Mucosa of descending colon (tissue), 3 donors: Measurements from ENCODE around the gene TRIM41. TPM values are rescaled to one million over a fixed set of nuclear protein-coding genes. Genes with fewer than 3 reads are reported as not detected.
A peak's percentile ranks its signal among the peaks of the same experiment; 100 is the strongest.
"Not testable (repeated sequence)": the region's sequence is repeated elsewhere in the genome, so short reads cannot be mapped to it uniquely, and the experiment has no call there.

Experiments used
- ATAC-seq: fragments of 200-7000 bp; cut with Tn5 transposase; one replicate; pipeline ENCODE4 v1.9.1; 2020; ENCODE audit warnings: mild to moderate bottlenecking, moderate library complexity
- DNase-seq, 3 donors: peaks; one replicate each; pipeline ENCODE4 v3.0.0-alpha.2; 2020
- H3K36me3 ChIP-seq: fragments of 200-600 bp; one replicate; pipeline ENCODE4 v1.8.0; 2021; ENCODE audit warnings: low read depth, mild to moderate bottlenecking
- H3K4me1 ChIP-seq: fragments of 200-600 bp; one replicate; pipeline ENCODE4 v1.8.0; 2021; ENCODE audit warnings: low read depth, mild to moderate bottlenecking
- H3K4me3 ChIP-seq: fragments of 200-600 bp; one replicate; pipeline ENCODE4 v1.8.0; 2021; ENCODE audit warnings: mild to moderate bottlenecking
- H3K9me3 ChIP-seq: fragments of 200-600 bp; one replicate; pipeline ENCODE4 v1.8.0; 2021; ENCODE audit warnings: mild to moderate bottlenecking
- intact Hi-C, 2 donors: fragments of 100-400 bp; cut with DNase I in 1 of 2; cut with micrococcal nuclease in 1 of 2; formaldehyde crosslinking; loops; one replicate each; pipeline versions ENCODE4 v1.11.0 to v1.11.1; 2022; cut with DNase I, micrococcal nuclease
- total RNA-seq, 3 donors: library from RNA; stranded (reverse); fragmentation: NEBNext Ultra II Directional in 2 of 3; extraction: Animal tissue kit (Norgen Biotek cat#: 25700) in 2 of 3; gene quantifications; one replicate each; pipeline versions ENCODE4 v1.2.1 to v1.2.4, GENCODE V29; 2021 to 2023
- TF ChIP-seq, protein P1 (sequence below): fragments of 200-600 bp; IDR thresholded peaks from one replicate; pipeline ENCODE4 v1.8.0; 2022; ENCODE audit warnings: antibody characterized with exemption, mild to moderate bottlenecking
- donor health status: DM: no; HTN: no; CAD: no; lungs with moderate emphysema.
- donor health status: DM: no; HTN: no; CAD: no.
- donor health status: DM: no; HTN: yes; CAD: no.

Gene TRIM41
- total RNA-seq, 3 donors from 2014 or later: 25.6 to 34.0 (median 27.6) TPM

DNA sequence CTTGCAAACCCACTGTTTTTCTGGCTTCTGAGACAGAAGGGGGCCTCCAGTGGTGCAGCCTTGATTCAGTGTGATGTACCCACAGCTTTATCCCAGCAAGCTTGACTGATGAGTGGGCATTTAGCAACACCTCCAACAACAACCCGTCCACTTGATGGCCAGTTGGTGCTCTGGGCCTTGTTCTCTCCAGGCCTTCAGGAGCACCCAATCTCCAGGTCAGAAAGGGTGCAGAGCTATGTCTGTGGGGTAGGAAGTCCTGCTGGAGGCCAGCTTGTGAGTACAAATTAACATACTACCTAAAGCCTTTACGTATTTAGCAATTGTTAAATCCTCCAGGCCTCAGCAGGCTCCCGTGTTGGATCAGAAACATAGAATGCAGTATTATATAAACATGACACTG lies 48.0 kb downstream of the TRIM41 start:
- Histone ChIP-seq H3K4me3 (no peak overlapping the region), H3K4me1 (no peaks in the 10 kb centered on the region), H3K36me3 (no peaks in the 10 kb centered on the region), H3K9me3 (peaks cover under 1% of the 10 kb centered on the region)
- DNase-seq (no peak), ATAC-seq (no peak)
- TF ChIP-seq, protein P1, sequence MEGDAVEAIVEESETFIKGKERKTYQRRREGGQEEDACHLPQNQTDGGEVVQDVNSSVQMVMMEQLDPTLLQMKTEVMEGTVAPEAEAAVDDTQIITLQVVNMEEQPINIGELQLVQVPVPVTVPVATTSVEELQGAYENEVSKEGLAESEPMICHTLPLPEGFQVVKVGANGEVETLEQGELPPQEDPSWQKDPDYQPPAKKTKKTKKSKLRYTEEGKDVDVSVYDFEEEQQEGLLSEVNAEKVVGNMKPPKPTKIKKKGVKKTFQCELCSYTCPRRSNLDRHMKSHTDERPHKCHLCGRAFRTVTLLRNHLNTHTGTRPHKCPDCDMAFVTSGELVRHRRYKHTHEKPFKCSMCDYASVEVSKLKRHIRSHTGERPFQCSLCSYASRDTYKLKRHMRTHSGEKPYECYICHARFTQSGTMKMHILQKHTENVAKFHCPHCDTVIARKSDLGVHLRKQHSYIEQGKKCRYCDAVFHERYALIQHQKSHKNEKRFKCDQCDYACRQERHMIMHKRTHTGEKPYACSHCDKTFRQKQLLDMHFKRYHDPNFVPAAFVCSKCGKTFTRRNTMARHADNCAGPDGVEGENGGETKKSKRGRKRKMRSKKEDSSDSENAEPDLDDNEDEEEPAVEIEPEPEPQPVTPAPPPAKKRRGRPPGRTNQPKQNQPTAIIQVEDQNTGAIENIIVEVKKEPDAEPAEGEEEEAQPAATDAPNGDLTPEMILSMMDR: no peak
- intact Hi-C loops: no loop called here

DNA sequence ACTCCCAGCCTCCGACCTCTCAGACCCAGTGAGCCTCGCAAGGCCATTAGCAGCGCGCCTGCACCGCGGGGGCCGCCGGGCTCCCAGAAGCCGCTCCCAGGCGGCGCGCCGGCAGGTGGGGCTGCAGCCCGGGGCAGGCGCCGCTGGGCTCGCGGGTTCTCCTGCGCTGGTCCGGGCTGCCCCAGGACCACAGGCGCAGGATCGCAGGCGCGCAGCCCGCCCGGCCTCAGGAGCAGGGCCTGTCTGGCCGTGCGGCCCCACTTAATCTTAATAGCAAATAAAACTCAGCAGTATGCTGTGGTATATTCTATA lies 50.3 kb downstream of the TRIM41 start:
- not testable (repeated sequence) for H3K4me3 ChIP-seq, H3K9me3 ChIP-seq
- ATAC-seq: peak; percentile 53

DNA sequence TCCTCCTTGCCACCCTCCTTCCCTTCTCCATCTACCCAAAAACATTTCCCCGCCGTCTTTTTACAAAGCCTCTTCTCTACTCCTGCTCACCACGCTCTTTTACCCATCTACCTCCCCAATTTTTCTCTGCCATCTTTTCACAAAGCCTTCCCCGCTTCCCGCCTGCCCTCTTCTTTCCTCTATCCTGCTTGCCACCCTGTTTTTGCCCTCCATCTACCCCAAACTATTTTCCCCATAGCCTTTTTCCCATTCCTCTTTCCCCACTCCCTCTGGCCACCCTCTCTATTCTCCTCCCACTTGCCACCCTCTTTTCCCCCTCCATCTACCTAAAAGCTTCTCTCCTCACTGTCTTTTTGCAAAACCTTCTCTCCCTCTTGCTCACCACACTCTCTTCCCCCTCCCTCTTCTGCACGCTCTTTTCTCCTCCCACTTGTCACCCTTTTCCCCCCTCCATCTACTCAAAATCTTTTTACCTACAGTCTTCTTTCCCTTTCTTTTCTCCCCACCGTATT lies 57.2 kb downstream of the TRIM41 start:
- Histone ChIP-seq H3K4me1 (no peaks in the 10 kb centered on the region), H3K4me3 (no peak overlapping the region), H3K36me3 (no peaks in the 10 kb centered on the region), H3K9me3 (peaks cover 2% of the 10 kb centered on the region)
- TF ChIP-seq, protein P1: no peak
- no peak for DNase-seq
- intact Hi-C loops: no loop called here
- no peak for ATAC-seq

More for the DNA sequence above, 50.3 kb downstream of the TRIM41 start:
- intact Hi-C loops, H3K36me3 ChIP-seq, H3K4me1 ChIP-seq: not testable (repeated sequence)
- peak in 1 of 3 donors; percentile 19 for DNase-seq

- Histone ChIP-seq H3K9me3 (no peaks in the 10 kb centered on the region), H3K36me3 (no peaks in the 10 kb centered on the region), H3K4me3 (no peak overlapping the region), H3K4me1 (no peaks in the 10 kb centered on the region)
- intact Hi-C loops: no loop called here
- no peak for ATAC-seq
- TF ChIP-seq, protein P1: no peak
- no peak for DNase-seq
Measured at GRCh38 chr5:181281077-181281983, 58.2 kb downstream of the TRIM41 start.

DNA sequence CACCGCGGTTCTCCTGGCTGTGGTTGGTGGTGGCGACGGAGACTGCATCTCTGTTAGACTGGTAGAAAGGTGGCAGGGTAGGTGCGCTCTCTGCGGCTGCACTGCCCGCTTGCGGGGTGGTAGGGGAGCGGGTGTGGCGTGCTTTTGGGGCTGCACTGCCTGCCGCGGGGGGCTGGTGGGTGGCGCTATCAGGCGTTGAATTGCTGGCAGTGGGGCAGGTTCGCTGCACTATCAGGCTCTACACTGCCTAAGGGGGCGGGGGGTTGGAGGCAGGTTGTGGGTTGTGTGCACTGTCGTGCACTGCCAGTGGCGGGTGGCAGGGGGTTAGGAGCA lies 58.9 kb downstream of the TRIM41 start:
- DNase-seq (no peak), ATAC-seq (no peak)
- H3K4me3 ChIP-seq: no peak overlapping the region
- no peaks in the 10 kb centered on the region for H3K9me3 ChIP-seq
- no peaks in the 10 kb centered on the region for H3K4me1 ChIP-seq
- intact Hi-C loops: no loop called here
- H3K36me3 ChIP-seq: no peaks in the 10 kb centered on the region
- TF ChIP-seq, protein P1: no peak

DNA sequence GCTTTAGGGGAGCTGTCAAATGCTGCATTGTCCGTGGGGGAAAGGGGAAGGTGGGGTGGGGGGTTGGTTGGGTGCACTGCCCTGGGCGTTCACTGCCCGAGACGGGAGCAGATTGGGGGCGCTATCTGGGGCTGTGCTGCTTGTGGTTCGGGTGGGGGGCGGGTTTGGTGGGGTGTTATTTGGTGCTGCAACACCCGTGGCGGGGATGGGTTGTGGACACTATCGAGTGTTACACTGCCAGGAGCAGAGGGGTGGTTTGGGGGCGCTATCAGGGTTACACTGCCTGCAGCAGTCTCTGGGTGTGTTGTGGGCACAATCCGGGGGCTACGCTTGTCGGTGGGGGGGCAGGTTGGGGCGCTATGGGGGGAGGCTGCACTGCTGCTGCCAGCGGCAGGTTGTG lies 59.3 kb downstream of the TRIM41 start:
- H3K4me3 ChIP-seq, intact Hi-C loops, DNase-seq, ATAC-seq, H3K4me1 ChIP-seq, H3K36me3 ChIP-seq, H3K9me3 ChIP-seq: not testable (repeated sequence)
